Body of pancreas (tissue), 4 donors: ENCODE measurements around the gene ZNF862. TPM values are rescaled to one million over a fixed set of nuclear protein-coding genes. Genes with fewer than 3 reads are reported as not detected.

ENCODE experiments used
- ATAC-seq: fragments of 150-250 bp; one replicate; pipeline ENCODE4 v1.9.1; 2016
- DNase-seq, 4 donors: peaks; one replicate each; pipeline ENCODE4 v3.0.0-alpha.2; 2019
- H3K27ac ChIP-seq, 4 donors: fragments of 200-600 bp; sonication (generic); 1 replicate in 3 of 4; 2 replicates in 1 of 4; pipeline versions ENCODE4 v1.5.1 to v1.6.1; 2016 to 2019; ENCODE audit warnings: mild to moderate bottlenecking in 1 of 4, mixed read lengths in 1 of 4, moderate library complexity in 1 of 4
- H3K27me3 ChIP-seq, 2 donors: fragments of 200-600 bp; sonication (generic); one replicate each; pipeline ENCODE4 v1.6.0; 2016; ENCODE audit warnings: mild to moderate bottlenecking in 1 of 2
- H3K36me3 ChIP-seq, 2 donors: fragments of 200-600 bp; sonication (generic); replicated peaks in 1 of 2; 2 replicates each; pipeline ENCODE4 v1.5.1; 2016; ENCODE audit warnings: low read depth in 2 of 2; ENCODE audit not compliant: insufficient read depth in 1 of 2
- H3K4me1 ChIP-seq: fragments of 200-600 bp; sonication (generic); one replicate; pipeline ENCODE4 v1.6.0; 2016
- H3K4me3 ChIP-seq, 2 donors: fragments of 200-600 bp; sonication (generic); 1 replicate in 1 of 2; 2 replicates in 1 of 2; pipeline ENCODE4 v1.5.1; 2016 to 2019
- H3K9me3 ChIP-seq, 3 donors: fragments of 200-600 bp; sonication (generic); 1 replicate in 2 of 3; 2 replicates in 1 of 3; pipeline ENCODE4 v1.5.1; 2016
- CTCF ChIP-seq, 7 experiments: fragments of 450-650 bp in 4 of 7; fragments of 200-600 bp in 3 of 7; sonication (generic) in 3 of 7; IDR thresholded peaks; one replicate each; pipeline ENCODE4 v1.5.1; 2016 to 2019; ENCODE audit warnings: antibody characterized with exemption in 7 of 7
- POLR2A ChIP-seq, 3 donors: fragments of 450-650 bp; IDR thresholded peaks; one replicate each; pipeline ENCODE4 v1.6.1; 2016; ENCODE audit warnings: antibody characterized with exemption in 3 of 3, mild to moderate bottlenecking in 2 of 3
- WGBS, 2 donors: methylation state at CpG; one replicate each; pipeline ENCODE4 v1.1.5; 2017; 5-methylcytosine and 5-hydroxymethylcytosine counted together
- intact Hi-C: fragments of 100-400 bp; cut with DNase I; formaldehyde crosslinking; loops from one replicate; pipeline ENCODE4 v1.15.1; 2023
- total RNA-seq, 2 donors: library from RNA; depleted of rRNA; stranded (reverse); fragments of >200 nt; gene quantifications; one replicate each; pipeline ENCODE4 v1.1.0, GENCODE V29; 2016

The ZNF862 gene
- total RNA-seq, 2 donors from 2014 or later, result 10.9 to 18.8 TPM

GRCh38 chr7:149866139-149866778, 28.1 kb downstream of the ZNF862 start:
- H3K4me1 ChIP-seq, result no peaks in the 10 kb centered on the region
- no peak overlapping the region for H3K27ac ChIP-seq
- H3K9me3 ChIP-seq, result no peaks in the 10 kb centered on the region
- ATAC-seq (no peak), DNase-seq (no peak)
- H3K36me3 ChIP-seq, result peaks cover 2 to 7% of the 10 kb centered on the region in 2 donors
- intact Hi-C loops, result no loop called here
- TF ChIP-seq POLR2A (IDR thresholded peaks at IDR 0.05) (no peak), CTCF (IDR thresholded peaks at IDR 0.05) (no peak)
- no peak overlapping the region for H3K4me3 ChIP-seq
- H3K27me3 ChIP-seq, result no peaks in the 10 kb centered on the region
- 75 to 95% methylated on average over 10 to 16 of the region's 16 CpGs for WGBS, 2 donors

DNA sequence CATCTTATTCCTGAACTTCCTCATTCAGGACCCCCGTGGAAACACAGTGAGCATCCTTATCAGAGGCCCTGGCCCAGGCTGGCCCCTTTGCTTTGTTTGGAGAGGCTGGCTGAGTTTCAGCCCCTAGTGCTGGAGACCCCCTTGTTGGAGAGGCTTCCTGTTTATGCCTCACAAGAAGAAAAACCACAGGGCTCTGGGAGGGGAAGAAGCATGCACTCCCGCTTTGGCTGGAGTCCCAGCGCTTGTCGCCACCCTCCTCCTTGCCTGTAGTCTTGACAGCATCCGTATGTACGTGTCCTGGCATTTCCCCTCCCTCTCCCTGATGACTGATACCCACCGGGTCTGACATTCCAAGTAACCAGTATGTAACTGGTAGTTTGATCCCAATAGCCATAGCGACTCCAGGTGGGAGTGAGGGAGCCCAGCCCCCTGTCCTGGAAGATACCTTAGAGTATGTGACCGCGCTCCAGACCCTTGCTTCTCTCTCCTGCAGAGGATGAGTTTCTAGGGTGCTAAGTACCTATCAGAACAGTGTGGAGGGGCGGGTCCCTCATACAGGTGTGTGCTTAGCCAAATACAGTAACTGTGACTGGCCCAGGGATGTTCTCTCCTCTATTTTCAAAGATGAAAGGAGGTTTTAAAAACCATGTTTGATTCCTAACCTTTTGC, 28.7 kb downstream of the ZNF862 start:
- ATAC-seq (no peak), DNase-seq (no peak)
- no peak overlapping the region for H3K27ac ChIP-seq
- WGBS, 2 donors, result 68 to 71% methylated on average over 11 of the region's 11 CpGs
- H3K4me3 ChIP-seq, result no peak overlapping the region
- no peaks in the 10 kb centered on the region for H3K4me1 ChIP-seq
- intact Hi-C loops, result no loop called here
- H3K9me3 ChIP-seq, result no peaks in the 10 kb centered on the region
- no peak for TF ChIP-seq CTCF (IDR thresholded peaks at IDR 0.05)
- no peak for TF ChIP-seq POLR2A (IDR thresholded peaks at IDR 0.05)
- H3K27me3 ChIP-seq, result no peaks in the 10 kb centered on the region
- peaks cover 2 to 7% of the 10 kb centered on the region in 2 donors for H3K36me3 ChIP-seq

DNA sequence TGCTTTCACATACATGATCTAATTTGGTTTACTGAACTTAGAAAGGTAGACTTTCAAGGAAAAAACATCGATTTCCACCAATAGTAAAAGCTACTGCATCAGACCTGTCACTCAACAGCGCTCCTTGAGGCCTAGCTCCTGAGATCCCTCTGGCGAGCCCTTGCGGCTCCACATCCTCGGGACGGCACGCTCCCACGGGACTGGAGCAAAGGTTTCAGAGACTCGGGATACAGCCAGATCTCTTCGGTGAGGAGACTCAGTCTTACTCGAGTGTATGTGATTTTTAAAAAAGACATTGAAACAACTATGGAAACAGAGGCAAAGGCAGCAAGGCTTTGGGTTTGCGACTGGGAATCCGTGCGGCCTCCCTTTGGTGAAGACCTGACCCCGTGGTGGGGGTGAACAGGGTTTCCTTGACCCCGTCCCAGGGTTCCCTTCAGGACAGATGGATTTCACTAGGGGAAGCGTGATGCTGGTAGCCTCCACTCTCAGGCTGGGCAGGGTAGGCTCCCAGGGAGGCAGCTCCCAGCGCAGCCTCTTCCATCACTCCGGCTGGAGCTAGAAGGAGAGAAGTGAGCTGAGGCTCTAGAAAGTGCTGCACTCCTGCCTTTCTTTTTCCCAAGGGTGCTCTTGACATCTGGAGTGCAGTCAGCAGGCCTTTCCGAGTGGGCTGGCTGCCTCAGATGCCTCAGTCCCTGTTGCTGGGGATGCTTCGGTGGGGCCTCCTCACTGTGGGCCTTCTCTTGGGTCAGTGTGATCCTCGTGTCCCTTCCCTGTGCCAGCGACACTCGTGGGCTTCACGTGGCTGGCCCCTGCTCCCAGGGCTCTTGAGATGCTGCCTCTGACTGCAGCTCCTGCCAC, 29.8 kb downstream of the ZNF862 start:
- no peak for ATAC-seq
- no peaks in the 10 kb centered on the region for H3K27me3 ChIP-seq
- no peak for DNase-seq
- no peaks in the 10 kb centered on the region for H3K36me3 ChIP-seq
- H3K4me1 ChIP-seq, result peaks cover 8% of the 10 kb centered on the region
- H3K9me3 ChIP-seq, result no peaks in the 10 kb centered on the region
- WGBS, 2 donors, result 80 to 90% methylated on average over 25 of the region's 25 CpGs
- H3K4me3 ChIP-seq, result no peak overlapping the region
- no peak overlapping the region for H3K27ac ChIP-seq
- intact Hi-C loops, result no loop called here
- TF ChIP-seq POLR2A (IDR thresholded peaks at IDR 0.05) (no peak), CTCF (IDR thresholded peaks at IDR 0.05) (no peak)

DNA sequence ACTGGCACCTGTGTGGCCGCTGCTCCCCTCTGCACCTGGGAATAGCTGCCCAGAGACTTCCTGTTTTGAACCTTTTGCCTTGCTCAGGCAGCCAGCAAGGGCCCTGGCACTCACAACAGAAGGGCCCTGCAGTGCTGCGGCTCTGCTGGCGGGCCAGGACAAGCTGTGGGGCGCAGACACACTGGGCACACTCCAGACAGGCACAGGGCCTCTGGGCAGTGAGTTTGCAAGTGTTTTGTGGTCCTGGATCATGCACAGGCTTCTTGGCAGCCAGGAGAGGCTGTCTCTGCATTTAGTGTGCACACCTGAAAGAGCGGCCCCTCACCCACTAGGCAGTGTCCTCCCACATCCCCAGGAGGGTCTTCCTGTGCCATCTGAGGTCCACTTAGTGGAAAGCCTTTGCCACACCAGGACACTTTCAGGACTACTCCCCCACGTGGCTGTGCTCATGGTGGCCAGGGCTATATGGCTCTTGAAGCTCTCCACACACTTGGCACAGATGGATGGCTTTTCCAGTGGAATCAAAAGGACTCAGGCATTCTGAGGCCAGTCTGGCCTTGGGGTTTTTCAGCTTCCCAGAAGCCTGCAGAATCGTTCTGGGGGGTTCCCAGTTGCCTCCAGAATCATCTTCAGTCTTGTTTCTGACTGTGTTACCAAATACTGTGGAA, 30.6 kb downstream of the ZNF862 start:
- H3K36me3 ChIP-seq, result no peaks in the 10 kb centered on the region
- H3K27ac ChIP-seq, result no peak overlapping the region
- H3K4me1 ChIP-seq, result peaks cover 11% of the 10 kb centered on the region
- H3K4me3 ChIP-seq, result no peak overlapping the region
- H3K27me3 ChIP-seq, result no peaks in the 10 kb centered on the region
- ATAC-seq, result no peak
- DNase-seq, result no peak
- 64 to 69% methylated on average over 3 to 7 of the region's 7 CpGs for WGBS, 2 donors
- TF ChIP-seq CTCF (IDR thresholded peaks at IDR 0.05) (no peak), POLR2A (IDR thresholded peaks at IDR 0.05) (no peak)
- intact Hi-C loops, result no loop called here
- no peaks in the 10 kb centered on the region for H3K9me3 ChIP-seq
